ENCODE data around the gene GRIN2A. TPM values are rescaled to one million over a fixed set of nuclear protein-coding genes. Genes with fewer than 3 reads are reported as not detected.

The GRIN2A gene
- polyA plus RNA-seq, 1 donor from 2014 or later, result 0.11 TPM

DNA sequence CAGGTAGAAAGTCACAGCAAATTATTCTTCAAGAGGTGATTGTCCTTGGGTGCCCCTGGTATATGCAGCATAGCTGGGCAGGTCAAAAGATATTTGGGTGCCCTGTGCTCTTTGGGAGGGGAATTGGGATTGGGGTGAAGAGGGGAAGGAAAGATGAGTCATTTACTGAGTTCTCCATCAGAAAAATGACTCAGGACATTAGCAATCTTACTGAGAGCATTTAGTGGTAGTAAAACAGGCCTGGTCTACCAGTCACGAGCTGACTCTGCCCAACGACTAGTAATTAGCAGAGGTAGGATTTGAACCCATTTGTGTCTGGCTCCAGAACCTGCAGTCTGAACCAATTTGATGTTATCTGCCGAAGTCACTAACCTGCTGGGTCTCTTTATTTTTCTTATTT, 6.0 kb upstream of the GRIN2A start:
- Histone ChIP-seq H3K9me3 (ENCODE audit: low read length) (no peaks in the 10 kb centered on the region), H2AFZ (ENCODE audit: low read depth, low read length) (no peak overlapping the region), H4K20me1 (ENCODE audit: insufficient read depth) (no peaks in the 10 kb centered on the region), H3F3A (ENCODE audit: insufficient read depth, low read length, poor library complexity, severe bottlenecking) (no peaks in the 10 kb centered on the region), H3K9ac (ENCODE audit: low read length) (no peak overlapping the region), H3K27me3 (ENCODE audit: insufficient read depth, low read depth, low read length) (peaks cover 15% of the 10 kb centered on the region), H3K4me2 (ENCODE audit: low read length) (no peak overlapping the region), H3K79me2 (replicated peaks; ENCODE audit: insufficient read depth, low read length) (no peaks in the 10 kb centered on the region), H3K4me3 (ENCODE audit: low read length) (no peak overlapping the region), H3K9me2 (ENCODE audit: insufficient read depth, low read length) (no peaks in the 10 kb centered on the region), H3K27ac (ENCODE audit: low read length) (no peak overlapping the region), H3K36me3 (ENCODE audit: insufficient read depth, low read length) (no peaks in the 10 kb centered on the region)
- TF ChIP-seq, protein P1, sequence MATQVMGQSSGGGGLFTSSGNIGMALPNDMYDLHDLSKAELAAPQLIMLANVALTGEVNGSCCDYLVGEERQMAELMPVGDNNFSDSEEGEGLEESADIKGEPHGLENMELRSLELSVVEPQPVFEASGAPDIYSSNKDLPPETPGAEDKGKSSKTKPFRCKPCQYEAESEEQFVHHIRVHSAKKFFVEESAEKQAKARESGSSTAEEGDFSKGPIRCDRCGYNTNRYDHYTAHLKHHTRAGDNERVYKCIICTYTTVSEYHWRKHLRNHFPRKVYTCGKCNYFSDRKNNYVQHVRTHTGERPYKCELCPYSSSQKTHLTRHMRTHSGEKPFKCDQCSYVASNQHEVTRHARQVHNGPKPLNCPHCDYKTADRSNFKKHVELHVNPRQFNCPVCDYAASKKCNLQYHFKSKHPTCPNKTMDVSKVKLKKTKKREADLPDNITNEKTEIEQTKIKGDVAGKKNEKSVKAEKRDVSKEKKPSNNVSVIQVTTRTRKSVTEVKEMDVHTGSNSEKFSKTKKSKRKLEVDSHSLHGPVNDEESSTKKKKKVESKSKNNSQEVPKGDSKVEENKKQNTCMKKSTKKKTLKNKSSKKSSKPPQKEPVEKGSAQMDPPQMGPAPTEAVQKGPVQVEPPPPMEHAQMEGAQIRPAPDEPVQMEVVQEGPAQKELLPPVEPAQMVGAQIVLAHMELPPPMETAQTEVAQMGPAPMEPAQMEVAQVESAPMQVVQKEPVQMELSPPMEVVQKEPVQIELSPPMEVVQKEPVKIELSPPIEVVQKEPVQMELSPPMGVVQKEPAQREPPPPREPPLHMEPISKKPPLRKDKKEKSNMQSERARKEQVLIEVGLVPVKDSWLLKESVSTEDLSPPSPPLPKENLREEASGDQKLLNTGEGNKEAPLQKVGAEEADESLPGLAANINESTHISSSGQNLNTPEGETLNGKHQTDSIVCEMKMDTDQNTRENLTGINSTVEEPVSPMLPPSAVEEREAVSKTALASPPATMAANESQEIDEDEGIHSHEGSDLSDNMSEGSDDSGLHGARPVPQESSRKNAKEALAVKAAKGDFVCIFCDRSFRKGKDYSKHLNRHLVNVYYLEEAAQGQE (IDR thresholded peaks at IDR 0.05; ENCODE audit: borderline replicate concordance), result no peak
- TF ChIP-seq TAF1 (IDR thresholded peaks at IDR 0.05; ENCODE audit: low read depth), result no peak
- no peak for TF ChIP-seq RAD21 (conservative IDR thresholded peaks at IDR 0.05)
- TF ChIP-seq EP300 (conservative IDR thresholded peaks at IDR 0.05; ENCODE audit: poor library complexity, severe bottlenecking), result no peak
- TF ChIP-seq SMC3 (conservative IDR thresholded peaks at IDR 0.05; ENCODE audit: poor library complexity), result no peak
- TF ChIP-seq, protein P2, sequence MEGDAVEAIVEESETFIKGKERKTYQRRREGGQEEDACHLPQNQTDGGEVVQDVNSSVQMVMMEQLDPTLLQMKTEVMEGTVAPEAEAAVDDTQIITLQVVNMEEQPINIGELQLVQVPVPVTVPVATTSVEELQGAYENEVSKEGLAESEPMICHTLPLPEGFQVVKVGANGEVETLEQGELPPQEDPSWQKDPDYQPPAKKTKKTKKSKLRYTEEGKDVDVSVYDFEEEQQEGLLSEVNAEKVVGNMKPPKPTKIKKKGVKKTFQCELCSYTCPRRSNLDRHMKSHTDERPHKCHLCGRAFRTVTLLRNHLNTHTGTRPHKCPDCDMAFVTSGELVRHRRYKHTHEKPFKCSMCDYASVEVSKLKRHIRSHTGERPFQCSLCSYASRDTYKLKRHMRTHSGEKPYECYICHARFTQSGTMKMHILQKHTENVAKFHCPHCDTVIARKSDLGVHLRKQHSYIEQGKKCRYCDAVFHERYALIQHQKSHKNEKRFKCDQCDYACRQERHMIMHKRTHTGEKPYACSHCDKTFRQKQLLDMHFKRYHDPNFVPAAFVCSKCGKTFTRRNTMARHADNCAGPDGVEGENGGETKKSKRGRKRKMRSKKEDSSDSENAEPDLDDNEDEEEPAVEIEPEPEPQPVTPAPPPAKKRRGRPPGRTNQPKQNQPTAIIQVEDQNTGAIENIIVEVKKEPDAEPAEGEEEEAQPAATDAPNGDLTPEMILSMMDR (IDR thresholded peaks at IDR 0.05; ENCODE audit: poor library complexity, severe bottlenecking), result no peak
- no peak for TF ChIP-seq POLR2AphosphoS5 (IDR thresholded peaks at IDR 0.05)
- TF ChIP-seq MXI1 (conservative IDR thresholded peaks at IDR 0.05; ENCODE audit: poor library complexity, severe bottlenecking), result no peak
- TF ChIP-seq EZH2 (IDR thresholded peaks at IDR 0.05; ENCODE audit: borderline replicate concordance, insufficient read depth, low read length, poor library complexity, severe bottlenecking), result no peak

DNA sequence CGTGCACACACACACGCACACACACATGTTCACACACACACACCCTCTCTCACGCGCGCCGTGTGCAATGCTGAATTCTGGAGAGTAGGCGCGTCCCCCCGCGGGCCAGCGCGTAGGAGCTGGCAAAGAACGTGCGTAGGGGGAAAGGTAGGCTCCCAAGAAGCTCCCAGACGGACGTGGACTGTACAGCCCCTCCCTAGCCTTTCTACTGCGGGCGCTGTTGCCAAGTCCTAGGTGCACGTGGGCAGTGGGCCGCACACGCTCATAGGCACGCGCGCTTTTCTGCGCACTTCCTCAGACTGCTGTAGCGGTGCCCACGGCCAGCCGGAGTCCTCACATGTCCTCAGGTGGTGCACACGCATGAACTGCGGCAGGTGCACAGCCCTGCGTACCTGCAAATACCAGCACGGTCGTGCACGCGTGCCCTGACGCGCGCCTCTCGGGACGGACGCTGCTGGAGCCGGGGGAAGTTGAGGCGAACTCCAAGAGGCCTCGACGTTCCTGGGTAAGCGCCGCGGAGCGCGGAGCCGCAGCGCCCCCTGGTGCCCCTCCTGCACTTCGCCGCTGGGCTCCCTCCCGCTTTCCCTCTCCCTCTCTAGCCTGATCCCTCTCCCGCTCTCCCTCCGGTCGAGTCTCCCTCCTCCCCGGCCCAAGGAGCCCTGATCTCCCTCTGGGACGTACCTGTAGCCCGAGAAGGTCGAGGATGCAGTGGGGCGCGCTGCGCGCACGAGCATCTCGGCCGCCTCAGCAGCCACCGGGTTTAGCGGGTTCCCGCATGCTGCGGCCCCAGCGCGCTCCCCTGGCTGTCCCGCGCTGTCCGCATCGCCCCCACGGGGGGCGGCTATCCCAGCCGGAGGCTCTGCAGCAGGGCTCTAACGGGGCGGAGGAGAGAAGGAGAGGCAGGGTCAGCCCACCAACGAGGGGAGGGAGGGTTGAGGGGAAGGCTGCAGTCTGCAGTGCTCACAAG, 749 bp downstream of the GRIN2A start:
- H3K36me3 ChIP-seq (ENCODE audit: insufficient read depth, low read length), result no peaks in the 10 kb centered on the region
- no peaks in the 10 kb centered on the region for H3K9me3 ChIP-seq (ENCODE audit: low read length)
- no peak overlapping the region for H3K27ac ChIP-seq (ENCODE audit: low read length)
- H3K4me2 ChIP-seq (ENCODE audit: low read length), result peak overlapping the region; percentile 79
- H3K9ac ChIP-seq (ENCODE audit: low read length), result peak overlapping the region; percentile 65
- peak overlapping the region; percentile 56 for H2AFZ ChIP-seq (ENCODE audit: low read depth, low read length)
- peaks cover 45% of the 10 kb centered on the region for H3K27me3 ChIP-seq (ENCODE audit: insufficient read depth, low read depth, low read length)
- TF ChIP-seq SMC3 (conservative IDR thresholded peaks at IDR 0.05; ENCODE audit: poor library complexity) (peak; percentile 97), TAF1 (IDR thresholded peaks at IDR 0.05; ENCODE audit: low read depth) (no peak), POLR2AphosphoS5 (IDR thresholded peaks at IDR 0.05) (no peak), MXI1 (conservative IDR thresholded peaks at IDR 0.05; ENCODE audit: poor library complexity, severe bottlenecking) (no peak), EZH2 (IDR thresholded peaks at IDR 0.05; ENCODE audit: borderline replicate concordance, insufficient read depth, low read length, poor library complexity, severe bottlenecking) (no peak), EP300 (conservative IDR thresholded peaks at IDR 0.05; ENCODE audit: poor library complexity, severe bottlenecking) (no peak), RAD21 (conservative IDR thresholded peaks at IDR 0.05) (peak; percentile 98)
- TF ChIP-seq, protein P1 (IDR thresholded peaks at IDR 0.05; ENCODE audit: borderline replicate concordance), result no peak
- TF ChIP-seq, protein P2 (IDR thresholded peaks at IDR 0.05; ENCODE audit: poor library complexity, severe bottlenecking), result peak; percentile 98
- no peaks in the 10 kb centered on the region for H3K79me2 ChIP-seq (replicated peaks; ENCODE audit: insufficient read depth, low read length)
- H4K20me1 ChIP-seq (ENCODE audit: insufficient read depth), result no peaks in the 10 kb centered on the region
- peak overlapping the region; percentile 85 for H3K4me3 ChIP-seq (ENCODE audit: low read length)
- no peaks in the 10 kb centered on the region for H3K9me2 ChIP-seq (ENCODE audit: insufficient read depth, low read length)
- no peaks in the 10 kb centered on the region for H3F3A ChIP-seq (ENCODE audit: insufficient read depth, low read length, poor library complexity, severe bottlenecking)
